ENCODE data around the gene VASP. TPM values are rescaled to one million over a fixed set of nuclear protein-coding genes. Genes with fewer than 3 reads are reported as not detected.

The VASP gene
- total RNA-seq, 4 donors from 2014 or later = 47.0 to 132 (median 68.7) TPM

DNA sequence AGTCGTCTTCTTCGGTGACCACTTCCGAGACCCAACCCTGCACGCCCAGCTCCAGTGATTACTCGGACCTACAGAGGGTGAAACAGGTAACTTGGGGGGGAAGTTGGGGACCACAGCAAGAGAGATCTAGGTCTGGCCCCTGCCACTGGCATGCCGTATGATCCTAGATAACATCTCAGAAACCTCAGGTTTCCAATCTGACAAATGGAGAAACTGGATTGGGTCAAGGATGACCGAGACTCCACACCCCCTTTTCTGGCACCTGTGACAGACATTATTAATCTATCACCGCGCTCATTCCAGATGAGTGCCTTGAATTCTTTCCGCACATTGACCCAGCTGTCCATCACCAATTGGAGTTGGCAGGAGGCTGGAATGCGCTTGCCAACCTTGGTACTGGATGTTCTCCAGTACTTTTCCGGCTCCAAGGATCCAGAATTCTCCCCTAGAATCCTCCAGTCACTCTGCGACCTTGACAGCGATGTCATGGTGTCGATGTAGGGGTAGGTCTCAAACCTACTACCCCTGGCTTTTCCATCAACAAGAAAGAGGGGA is 17.4 kb downstream of the VASP start:
- TF ChIP-seq, protein P1, sequence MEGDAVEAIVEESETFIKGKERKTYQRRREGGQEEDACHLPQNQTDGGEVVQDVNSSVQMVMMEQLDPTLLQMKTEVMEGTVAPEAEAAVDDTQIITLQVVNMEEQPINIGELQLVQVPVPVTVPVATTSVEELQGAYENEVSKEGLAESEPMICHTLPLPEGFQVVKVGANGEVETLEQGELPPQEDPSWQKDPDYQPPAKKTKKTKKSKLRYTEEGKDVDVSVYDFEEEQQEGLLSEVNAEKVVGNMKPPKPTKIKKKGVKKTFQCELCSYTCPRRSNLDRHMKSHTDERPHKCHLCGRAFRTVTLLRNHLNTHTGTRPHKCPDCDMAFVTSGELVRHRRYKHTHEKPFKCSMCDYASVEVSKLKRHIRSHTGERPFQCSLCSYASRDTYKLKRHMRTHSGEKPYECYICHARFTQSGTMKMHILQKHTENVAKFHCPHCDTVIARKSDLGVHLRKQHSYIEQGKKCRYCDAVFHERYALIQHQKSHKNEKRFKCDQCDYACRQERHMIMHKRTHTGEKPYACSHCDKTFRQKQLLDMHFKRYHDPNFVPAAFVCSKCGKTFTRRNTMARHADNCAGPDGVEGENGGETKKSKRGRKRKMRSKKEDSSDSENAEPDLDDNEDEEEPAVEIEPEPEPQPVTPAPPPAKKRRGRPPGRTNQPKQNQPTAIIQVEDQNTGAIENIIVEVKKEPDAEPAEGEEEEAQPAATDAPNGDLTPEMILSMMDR (IDR thresholded peaks at IDR 0.05) = no peak
- DNase-seq (ENCODE audit: low spot score) (no peak), ATAC-seq (ENCODE audit: low FRiP score) (no peak)

DNA sequence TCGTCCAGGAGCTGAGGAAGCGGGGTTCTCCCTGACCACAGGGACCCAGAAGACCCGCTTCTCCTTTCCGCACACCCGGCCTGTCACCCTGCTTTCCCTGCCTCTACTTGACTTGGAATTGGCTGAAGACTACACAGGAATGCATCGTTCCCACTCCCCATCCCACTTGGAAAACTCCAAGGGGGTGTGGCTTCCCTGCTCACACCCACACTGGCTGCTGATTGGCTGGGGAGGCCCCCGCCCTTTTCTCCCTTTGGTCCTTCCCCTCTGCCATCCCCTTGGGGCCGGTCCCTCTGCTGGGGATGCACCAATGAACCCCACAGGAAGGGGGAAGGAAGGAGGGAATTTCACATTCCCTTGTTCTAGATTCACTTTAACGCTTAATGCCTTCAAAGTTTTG is 18.9 kb downstream of the VASP start:
- DNase-seq (ENCODE audit: low spot score) = no peak
- no peak for ATAC-seq (ENCODE audit: low FRiP score)
- TF ChIP-seq, protein P1 (IDR thresholded peaks at IDR 0.05) = no peak

DNA sequence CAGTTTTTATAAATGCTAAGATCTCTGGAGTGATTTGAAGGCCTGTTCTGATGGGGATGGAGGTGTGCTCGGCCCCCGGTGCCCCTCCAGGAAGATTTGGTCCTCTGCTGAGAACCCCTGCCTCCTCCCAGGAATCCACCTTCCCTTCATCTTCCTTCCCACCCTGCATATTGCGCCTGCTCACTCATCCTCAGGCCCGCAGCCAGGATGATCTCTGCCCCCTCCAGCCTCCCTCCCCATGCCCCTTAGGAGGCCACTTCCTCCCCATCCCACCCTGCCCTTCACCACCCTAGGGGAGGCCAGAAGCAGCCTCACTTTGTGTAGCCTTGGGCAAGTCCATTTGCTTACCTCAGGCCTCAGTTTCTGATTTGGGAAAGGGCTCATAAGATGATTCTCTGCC is 19.7 kb downstream of the VASP start:
- ATAC-seq (ENCODE audit: low FRiP score) (no peak), DNase-seq (ENCODE audit: low spot score) (no peak)
- TF ChIP-seq, protein P1 (IDR thresholded peaks at IDR 0.05) = no peak

DNA sequence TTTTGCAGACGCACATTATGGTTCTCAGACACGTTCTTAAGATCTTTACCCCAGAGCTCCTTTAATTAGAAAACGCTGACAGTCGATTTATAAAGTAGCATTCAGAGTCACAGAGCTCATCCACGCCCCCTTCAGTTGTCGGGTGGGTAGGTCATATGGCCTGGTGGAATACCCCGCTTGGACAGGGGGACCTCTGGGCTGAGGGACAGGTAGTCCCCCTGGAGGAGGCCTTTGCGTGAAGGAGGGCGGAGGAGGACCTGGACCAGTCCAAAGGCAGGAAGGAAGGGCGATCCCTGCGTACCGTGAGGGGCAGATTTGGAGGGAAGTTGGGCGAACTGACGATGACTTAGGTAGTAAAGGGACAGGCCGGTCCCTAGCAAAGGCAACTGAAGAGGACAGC is 20.5 kb downstream of the VASP start:
- no peak for DNase-seq (ENCODE audit: low spot score)
- ATAC-seq (ENCODE audit: low FRiP score) = no peak
- TF ChIP-seq, protein P1 (IDR thresholded peaks at IDR 0.05) = no peak

DNA sequence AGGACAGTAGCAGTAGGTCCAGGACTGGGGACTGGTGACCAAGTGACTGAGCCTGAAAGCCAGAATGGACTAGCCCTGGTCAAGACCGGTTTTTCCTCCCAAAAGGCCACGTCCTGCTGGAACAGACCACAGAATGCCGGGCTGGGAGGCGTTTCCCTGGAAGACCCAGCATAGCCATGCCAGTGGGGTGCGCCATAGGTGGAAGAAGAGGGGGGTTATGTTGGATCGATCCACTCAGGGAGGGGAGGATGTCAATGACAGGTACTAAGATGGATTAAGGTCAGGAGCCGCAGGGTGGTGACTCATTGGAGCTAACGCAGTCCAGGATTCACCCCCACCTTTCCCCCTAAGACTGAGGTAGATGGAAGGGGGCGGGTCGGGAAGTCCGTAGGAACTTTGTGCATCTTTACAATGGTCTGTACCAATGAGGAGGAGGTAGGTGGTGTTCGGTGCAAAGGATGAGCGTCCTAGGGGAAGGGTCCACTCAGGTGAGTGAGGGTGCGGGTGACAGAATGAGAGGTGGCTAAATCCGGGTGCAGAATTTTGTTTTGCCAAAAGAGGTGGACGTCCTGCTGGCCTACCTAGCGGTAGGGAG is 21.0 kb downstream of the VASP start:
- ATAC-seq (ENCODE audit: low FRiP score) = peak; percentile 57

DNA sequence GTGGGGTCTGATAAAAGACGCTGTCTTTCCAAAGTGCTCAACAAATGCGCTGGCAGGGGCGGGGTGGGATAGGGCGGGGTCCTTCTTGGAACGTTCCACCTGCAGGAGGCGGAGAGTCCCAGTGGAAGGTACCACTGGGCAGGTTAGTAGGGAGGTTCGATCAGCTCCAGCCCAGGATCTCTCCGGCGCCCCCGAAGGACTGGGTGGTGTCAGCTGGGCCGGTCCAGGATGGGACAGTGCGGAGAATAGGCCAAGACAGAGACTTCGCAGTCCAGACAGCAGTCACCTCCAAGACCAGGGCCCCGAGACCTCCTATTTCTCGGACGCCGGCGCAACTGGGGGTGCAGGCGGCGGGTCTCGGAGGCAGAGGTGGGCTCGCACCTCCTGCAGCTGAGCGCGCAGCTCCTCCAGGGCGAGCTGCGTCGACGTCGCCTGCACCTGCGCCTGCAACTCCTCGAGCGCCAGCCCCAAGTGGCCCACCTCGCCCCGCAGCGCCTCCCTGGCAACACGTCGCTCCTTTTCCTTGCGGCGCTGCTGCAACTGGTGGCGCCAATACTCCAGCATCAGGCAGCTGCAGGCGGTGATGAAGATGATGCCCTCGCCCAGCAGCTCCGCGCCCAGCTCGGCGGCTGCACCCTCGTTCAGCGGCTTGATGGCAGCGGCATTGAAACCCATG is 21.6 kb downstream of the VASP start:
- ATAC-seq (ENCODE audit: low FRiP score) (peak; percentile 77), DNase-seq (ENCODE audit: low spot score) (no peak)
- TF ChIP-seq, protein P1 (IDR thresholded peaks at IDR 0.05) = no peak

More for the DNA sequence above, 21.0 kb downstream of the VASP start:
- no peak for DNase-seq (ENCODE audit: low spot score)
- TF ChIP-seq, protein P1 (IDR thresholded peaks at IDR 0.05) = no peak

DNA sequence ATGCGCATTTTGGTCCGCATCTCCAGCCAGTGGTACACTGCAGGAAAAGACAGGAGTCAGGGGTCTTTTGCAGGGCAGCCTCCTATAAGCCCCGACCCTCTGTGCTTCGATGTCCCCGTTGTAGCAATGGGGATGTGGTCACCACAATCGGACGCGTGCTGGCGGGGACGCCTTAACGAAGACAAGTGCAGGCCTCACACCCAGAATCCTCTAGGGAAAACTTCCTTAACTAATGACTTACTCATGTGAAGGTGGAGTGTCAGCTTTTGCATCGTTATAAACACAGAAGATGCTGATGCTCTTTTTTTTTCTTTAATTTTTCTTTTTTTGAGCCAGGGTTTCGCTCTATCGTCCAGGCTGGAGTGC is 22.1 kb downstream of the VASP start:
- no peak for ATAC-seq (ENCODE audit: low FRiP score)

More for the DNA sequence above, 22.1 kb downstream of the VASP start:
- TF ChIP-seq, protein P1 (IDR thresholded peaks at IDR 0.05) = no peak
- no peak for DNase-seq (ENCODE audit: low spot score)

Data from omental fat pad (tissue), 4 donors.